Muscle of back (tissue), 11 donors: ENCODE measurements around the gene ZNF483. TPM values are rescaled to one million over a fixed set of nuclear protein-coding genes. Genes with fewer than 3 reads are reported as not detected.
A peak's percentile ranks its signal among the peaks of the same experiment; 100 is the strongest.
"Not testable (repeated sequence)": the region's sequence is repeated elsewhere in the genome, so short reads cannot be mapped to it uniquely, and the experiment has no call there.

ENCODE experiments used
- DNase-seq, 3 donors: peaks; one replicate each; pipeline versions ENCODE4 v3.0.0 to v3.0.0-alpha.2; 2013
- polyA plus RNA-seq, 10 donors: library from polyadenylated mRNA; unstranded; fragments of 120-200 nt; gene quantifications; one replicate each; pipeline ENCODE4 v1.2.1, GENCODE V29; 2013; ENCODE audit not compliant: insufficient read length in 10 of 10

ZNF483 gene
- polyA plus RNA-seq, 10 donors = 0.72 to 2.2 (median 1.4) TPM

DNA sequence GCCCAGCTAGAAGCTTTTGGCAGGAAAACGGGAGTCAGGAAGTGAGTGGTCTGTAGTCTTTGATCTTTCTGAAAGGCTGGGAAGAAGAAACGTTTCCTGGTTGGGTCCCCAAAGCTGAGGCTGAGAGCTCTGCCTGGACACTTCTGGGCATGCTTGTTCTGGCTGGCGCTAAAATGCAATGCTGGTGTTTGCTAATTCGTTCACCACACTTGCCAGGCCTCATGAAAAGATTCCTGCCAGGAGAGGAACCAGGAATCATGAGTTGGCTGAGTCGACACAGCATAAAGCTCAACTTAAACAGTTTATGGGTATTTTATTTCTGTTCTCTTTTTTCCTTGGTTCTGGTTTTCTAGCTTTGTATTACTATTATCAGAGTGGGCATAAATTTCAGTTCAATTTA, 85.2 kb downstream of the ZNF483 start:
- DNase-seq = no peak

DNA sequence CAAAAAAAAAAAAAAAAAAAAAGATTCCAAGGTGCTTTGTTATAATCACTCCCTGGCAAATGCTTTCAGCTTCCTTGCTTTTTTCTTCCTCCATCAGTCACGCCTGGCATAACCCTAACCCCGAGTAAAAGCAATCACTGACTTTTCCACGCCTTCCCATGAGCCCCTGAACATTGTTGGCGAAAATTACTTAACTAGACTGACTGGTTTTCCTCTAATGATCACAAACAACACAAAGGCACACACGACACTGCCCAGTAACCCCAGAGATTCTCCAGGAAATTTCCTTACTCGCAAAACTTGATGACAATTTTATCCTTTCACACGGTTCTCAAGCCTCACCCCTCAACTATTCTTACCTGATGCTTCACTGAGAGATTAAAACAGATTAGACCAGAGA, 85.9 kb downstream of the ZNF483 start:
- no peak for DNase-seq

DNA sequence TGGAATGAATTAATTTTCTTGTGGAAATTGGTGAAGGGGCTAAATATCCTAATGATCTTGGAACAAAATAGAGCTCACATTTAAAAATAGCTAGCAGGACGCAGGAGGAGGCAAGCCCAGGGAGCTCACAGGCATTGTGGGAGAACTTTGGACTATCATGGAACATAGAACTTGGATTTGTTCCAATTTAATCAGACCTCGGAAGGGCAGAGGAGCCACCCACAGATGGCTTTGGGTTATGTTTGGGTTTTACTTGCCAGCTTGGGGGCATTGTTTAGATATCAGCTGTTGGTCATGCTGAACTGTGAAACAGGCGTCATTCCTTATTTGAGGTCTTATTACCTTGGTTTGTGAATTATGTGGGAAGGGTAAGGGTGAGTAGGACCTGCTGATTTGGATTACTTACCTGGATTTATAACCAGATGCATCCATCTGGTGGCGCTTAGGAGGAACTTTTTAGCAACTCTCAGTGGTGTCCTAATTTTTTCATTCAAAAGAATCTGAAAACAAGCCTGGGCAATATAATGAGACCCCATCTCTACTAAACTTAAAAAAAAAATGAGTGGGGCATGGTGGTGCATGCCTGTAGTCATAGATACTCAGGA, 88.6 kb downstream of the ZNF483 start:
- DNase-seq = no peak

DNA sequence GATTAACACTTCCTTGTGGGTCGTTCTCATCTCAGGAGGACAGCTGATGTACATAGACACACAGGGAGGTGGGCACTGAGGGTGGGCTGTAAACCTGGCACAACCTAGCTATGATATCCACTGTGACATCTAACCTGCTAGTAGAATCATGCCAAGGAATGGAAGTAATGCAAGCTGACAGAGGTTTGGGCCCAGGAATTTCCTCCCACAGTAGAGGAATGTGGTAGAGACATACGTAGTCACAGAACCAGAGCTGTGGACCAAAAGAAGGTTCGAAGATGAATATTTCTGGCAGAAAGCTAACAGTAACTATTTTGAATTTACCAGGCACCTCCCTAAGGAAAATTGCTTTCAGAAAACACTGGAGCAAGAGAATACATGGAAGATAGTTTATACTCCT, 90.9 kb downstream of the ZNF483 start:
- DNase-seq = no peak

DNA sequence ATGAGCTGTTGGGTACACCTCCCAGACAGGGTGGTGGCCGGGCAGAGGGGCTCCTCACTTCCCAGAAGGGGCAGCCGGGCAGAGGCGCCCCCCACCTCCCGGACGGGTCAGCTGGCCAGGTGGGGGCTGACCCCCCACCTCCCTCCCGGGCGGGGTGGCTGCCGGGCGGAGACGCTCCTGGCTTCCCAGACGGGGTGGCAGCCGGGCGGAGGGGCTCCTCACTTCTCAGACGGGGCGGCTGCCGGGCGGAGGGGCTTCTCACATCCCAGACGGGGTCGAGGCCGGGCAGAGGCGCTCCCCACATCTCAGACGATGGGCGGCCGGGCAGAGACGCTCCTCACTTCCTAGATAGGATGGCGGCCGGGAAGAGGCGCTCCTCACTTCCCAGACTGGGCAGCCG, 92.4 kb downstream of the ZNF483 start:
- DNase-seq = not testable (repeated sequence)

DNA sequence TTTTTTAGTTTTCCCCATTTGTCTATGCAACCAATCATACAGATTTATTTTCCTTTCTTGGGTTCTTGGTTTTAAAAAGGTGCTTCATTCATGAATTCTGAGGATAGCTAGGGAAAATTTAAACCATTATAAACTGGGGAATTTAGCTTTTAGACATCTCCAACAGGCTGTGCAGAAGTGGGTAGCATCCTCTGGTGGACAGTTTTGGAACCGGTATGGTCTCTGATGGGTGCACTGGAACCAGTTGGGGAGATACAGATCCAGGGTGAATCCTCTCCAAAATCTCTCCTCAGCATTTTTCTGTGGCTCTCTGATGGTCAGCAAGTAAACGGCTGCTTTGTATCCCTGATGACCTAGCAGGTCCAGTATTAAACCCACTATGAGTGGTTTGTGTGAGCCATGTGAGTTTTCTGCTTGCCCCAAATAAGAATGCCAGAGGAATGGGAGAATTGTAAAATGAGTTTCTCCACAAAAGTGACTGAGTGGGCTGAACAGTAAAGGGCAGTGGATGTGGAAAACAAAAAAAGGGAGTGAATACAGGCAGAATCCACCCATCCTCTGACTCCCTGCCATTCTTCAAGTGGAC, 97.0 kb downstream of the ZNF483 start:
- peak in 2 of 3 donors; percentile 17 to 34 for DNase-seq

DNA sequence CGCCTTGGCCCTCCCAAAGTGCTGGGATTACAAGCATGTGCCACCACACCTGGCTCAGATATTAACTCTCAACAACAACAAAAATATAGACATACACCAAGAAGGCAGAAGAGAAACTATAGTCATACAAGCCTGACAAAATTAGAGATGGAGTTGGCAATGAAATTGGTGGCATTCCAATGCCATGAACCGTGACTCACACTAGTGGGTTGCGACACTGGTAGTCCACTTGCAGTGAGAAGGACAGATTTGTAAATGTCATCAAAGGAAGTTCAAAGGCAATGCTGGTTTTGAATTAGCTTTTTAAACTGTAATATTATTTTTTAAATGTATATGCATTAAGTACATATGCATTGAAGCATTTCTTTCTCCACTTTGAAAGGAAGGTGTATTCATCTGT, 97.6 kb downstream of the ZNF483 start:
- DNase-seq = no peak

Other genes starting within 250 kb of the ZNF483 start
- not detected for gene OR2K2, start 195.0 kb upstream of the ZNF483 start, polyA plus RNA-seq
- gene ECPAS, start 40.8 kb upstream of the ZNF483 start, polyA plus RNA-seq = 100 to 1,000 TPM in 9 of 10 donors, 10 to 100 TPM in 1; 88.5 to 187 (median 137) TPM
- 10 to 100 TPM; 45.7 to 66.2 (median 49.9) TPM for gene PTGR1, start 74.5 kb downstream of the ZNF483 start, polyA plus RNA-seq
- 10 to 100 TPM in 2 of 10 donors, 1 to 10 TPM in 8; 8.0 to 10.2 (median 8.8) TPM for gene DNAJC25, start 106.2 kb downstream of the ZNF483 start, polyA plus RNA-seq
- gene GNG10, start 136.4 kb downstream of the ZNF483 start, polyA plus RNA-seq = 10 to 100 TPM; 48.0 to 58.8 (median 53.1) TPM